Tibial artery (tissue), 4 donors: ENCODE results near the gene MFSD2A.

Experiments used
- DNase-seq, 2 donors: peaks; one replicate each; pipeline ENCODE4 v3.0.0-alpha.2; 2019
- H3K27ac ChIP-seq, 2 donors: fragments of 200-600 bp; sonication (generic) in 1 of 2; 1 replicate in 1 of 2; 2 replicates in 1 of 2; pipeline ENCODE4 v1.5.1; 2018 to 2019; ENCODE audit warnings: mild to moderate bottlenecking in 1 of 2
- H3K27me3 ChIP-seq, 2 donors: fragments of 200-600 bp; sonication (generic) in 1 of 2; one replicate each; pipeline versions ENCODE4 v1.5.1 to v1.6.0; 2016 to 2019
- H3K36me3 ChIP-seq, 3 donors: fragments of 200-600 bp; sonication (generic) in 2 of 3; one replicate each; pipeline ENCODE4 v1.5.1; 2016 to 2019; ENCODE audit warnings: mild to moderate bottlenecking in 2 of 3
- H3K4me1 ChIP-seq, 4 donors: fragments of 200-600 bp; sonication (generic) in 2 of 4; 1 replicate in 3 of 4; 2 replicates in 1 of 4; pipeline ENCODE4 v1.5.1; 2016 to 2019
- H3K4me3 ChIP-seq, 2 donors: fragments of 200-600 bp; sonication (generic) in 1 of 2; 1 replicate in 1 of 2; 2 replicates in 1 of 2; pipeline ENCODE4 v1.5.1; 2018 to 2019; ENCODE audit warnings: mild to moderate bottlenecking in 2 of 2
- H3K9me3 ChIP-seq, 3 donors: fragments of 200-600 bp; sonication (generic) in 1 of 3; one replicate each; pipeline ENCODE4 v1.5.1; 2016 to 2019
- intact Hi-C: fragments of 100-400 bp; cut with DNase I; formaldehyde crosslinking; loops from one replicate; pipeline ENCODE4 v1.15.0; 2023; ENCODE audit warnings: low total_unique reads
- TF ChIP-seq, protein P1 (sequence below), 2 experiments: fragments of 200-600 bp in 1 of 2; fragments of 450-650 bp in 1 of 2; IDR thresholded peaks; one replicate each; pipeline ENCODE4 v1.5.1; 2017 to 2019; ENCODE audit warnings: antibody characterized with exemption in 2 of 2, mild to moderate bottlenecking in 1 of 2, moderate library complexity in 1 of 2

Gene MFSD2A

DNA sequence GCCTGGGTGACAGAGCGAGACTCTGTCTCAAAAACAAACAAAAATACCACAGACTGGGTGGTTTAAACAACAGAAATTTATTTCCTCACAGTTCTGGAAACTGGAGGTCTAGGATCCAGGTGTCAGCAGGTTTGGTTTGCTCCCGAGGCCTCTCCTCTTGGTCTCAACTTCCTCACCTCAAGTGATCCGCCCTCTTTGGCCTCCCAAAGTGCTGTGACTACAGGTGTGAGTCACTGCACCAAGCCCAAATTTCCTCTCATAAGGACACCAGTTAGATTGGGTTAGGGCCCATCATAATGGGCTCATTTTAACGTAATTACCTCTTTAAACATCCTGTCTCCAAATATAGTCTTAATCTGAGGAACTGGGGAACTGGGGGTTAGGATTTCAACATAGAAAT, 35.5 kb downstream of the MFSD2A start:
- Histone ChIP-seq H3K36me3 (no peaks in the 10 kb centered on the region), H3K4me3 (no peak overlapping the region), H3K4me1 (no peaks in the 10 kb centered on the region), H3K27me3 (peaks cover 0 to 3% of the 10 kb centered on the region in 2 donors), H3K9me3 (no peaks in the 10 kb centered on the region), H3K27ac (no peak overlapping the region)
- no peak for DNase-seq
- intact Hi-C loops, result no loop called here
- TF ChIP-seq, protein P1, sequence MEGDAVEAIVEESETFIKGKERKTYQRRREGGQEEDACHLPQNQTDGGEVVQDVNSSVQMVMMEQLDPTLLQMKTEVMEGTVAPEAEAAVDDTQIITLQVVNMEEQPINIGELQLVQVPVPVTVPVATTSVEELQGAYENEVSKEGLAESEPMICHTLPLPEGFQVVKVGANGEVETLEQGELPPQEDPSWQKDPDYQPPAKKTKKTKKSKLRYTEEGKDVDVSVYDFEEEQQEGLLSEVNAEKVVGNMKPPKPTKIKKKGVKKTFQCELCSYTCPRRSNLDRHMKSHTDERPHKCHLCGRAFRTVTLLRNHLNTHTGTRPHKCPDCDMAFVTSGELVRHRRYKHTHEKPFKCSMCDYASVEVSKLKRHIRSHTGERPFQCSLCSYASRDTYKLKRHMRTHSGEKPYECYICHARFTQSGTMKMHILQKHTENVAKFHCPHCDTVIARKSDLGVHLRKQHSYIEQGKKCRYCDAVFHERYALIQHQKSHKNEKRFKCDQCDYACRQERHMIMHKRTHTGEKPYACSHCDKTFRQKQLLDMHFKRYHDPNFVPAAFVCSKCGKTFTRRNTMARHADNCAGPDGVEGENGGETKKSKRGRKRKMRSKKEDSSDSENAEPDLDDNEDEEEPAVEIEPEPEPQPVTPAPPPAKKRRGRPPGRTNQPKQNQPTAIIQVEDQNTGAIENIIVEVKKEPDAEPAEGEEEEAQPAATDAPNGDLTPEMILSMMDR (IDR thresholded peaks at IDR 0.05), result no peak

DNA sequence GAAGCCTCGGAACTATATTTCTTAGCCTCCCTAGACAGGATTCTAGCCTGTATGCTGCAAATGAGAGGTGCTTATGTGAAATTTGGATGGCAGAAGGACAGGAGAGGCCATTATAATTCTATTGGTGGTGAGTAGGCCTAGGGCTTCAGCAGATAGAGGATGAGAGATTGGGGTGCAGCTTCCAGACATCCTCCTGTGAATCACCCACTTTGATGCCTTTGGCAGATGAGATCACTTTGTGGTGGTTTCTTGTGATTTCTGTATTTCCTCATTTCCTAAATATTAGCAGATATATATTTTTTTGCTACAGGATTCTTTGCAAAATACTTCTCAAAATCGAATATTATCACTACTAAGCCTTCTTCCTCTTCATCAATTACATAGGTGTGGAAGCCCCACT, 37.3 kb downstream of the MFSD2A start:
- no peak for DNase-seq
- intact Hi-C loops, result no loop called here
- TF ChIP-seq, protein P1 (IDR thresholded peaks at IDR 0.05), result no peak
- H3K36me3 ChIP-seq, result no peaks in the 10 kb centered on the region
- H3K4me1 ChIP-seq, result no peaks in the 10 kb centered on the region
- no peak overlapping the region for H3K4me3 ChIP-seq
- no peaks in the 10 kb centered on the region for H3K27me3 ChIP-seq
- no peak overlapping the region for H3K27ac ChIP-seq
- H3K9me3 ChIP-seq, result no peaks in the 10 kb centered on the region

DNA sequence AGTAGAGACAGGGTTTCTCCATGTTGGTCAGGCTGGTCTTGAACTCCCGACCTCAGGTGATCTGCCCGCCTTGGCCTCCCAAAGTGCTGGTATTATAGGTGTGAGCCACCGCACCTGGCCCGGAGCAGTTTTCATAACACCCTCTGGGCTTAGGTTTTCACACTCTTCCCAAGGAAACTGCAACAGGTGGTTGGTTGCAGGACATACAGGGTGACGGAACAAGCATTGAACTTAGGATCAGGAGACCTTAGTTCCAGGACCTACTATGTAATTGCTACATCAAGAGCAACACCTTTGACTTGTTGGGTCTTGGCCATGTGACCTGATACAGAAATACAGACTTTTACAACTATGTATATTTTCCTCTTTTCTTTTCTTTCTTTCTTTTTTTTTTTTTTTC, 37.9 kb downstream of the MFSD2A start:
- Histone ChIP-seq H3K36me3 (no peaks in the 10 kb centered on the region), H3K4me1 (no peaks in the 10 kb centered on the region), H3K9me3 (no peaks in the 10 kb centered on the region), H3K4me3 (no peak overlapping the region), H3K27me3 (no peaks in the 10 kb centered on the region), H3K27ac (no peak overlapping the region)
- DNase-seq, result no peak
- intact Hi-C loops, result no loop called here
- TF ChIP-seq, protein P1 (IDR thresholded peaks at IDR 0.05), result no peak

DNA sequence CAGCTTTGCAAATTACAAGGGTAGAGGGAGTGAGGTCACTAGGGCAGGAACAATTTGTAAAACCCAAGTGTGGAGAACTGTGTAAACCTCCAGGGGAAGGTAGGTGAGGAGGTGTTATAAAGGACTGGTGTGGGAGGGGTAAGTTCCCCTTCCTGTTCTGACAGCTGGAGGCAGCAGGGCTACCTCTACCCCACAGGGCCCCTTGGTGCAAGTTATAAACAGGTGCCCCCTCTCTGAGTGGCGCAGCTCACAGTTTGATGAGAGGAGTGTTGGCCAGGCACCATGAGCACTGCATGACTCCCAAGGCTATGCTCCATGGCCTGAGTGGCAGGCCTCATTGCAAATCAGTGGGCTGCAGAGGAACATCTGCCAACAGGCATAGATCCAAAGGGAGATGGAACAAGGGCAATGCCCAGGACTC, 41.0 kb downstream of the MFSD2A start:
- intact Hi-C loops, result no loop called here

DNA sequence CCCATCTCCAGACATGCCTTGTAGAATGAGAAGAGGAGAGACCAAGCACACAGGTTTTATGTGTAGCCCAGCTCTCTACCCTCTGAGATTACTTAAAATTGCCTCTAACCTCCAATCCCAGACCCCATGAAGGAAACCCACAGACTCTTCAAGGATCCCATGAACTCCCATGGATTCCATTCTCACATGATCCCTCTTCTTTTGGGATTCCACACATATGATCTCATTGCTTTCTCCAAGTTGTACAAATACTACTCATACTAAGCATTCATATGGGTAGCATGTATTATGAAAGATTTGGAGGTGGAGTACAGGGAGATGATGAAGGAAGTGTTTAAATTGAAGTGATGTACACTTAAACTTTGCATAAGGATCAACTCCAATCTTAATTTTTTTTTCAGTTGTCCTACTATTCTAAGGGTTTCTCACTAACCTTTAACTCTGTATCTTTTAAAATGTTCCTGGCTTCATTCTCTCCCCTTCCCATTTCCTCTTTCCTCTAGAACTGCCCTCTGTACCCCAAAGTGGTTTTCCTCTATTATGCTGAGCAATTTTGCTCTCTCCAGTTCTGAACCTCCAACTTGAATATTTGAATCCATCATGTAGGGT, 41.6 kb downstream of the MFSD2A start:
- no peaks in the 10 kb centered on the region for H3K36me3 ChIP-seq
- DNase-seq, result no peak

More for the DNA sequence above, 41.0 kb downstream of the MFSD2A start:
- Histone ChIP-seq H3K4me1 (no peaks in the 10 kb centered on the region), H3K27me3 (peaks cover 0 to under 1% of the 10 kb centered on the region in 2 donors), H3K9me3 (no peaks in the 10 kb centered on the region), H3K27ac (no peak overlapping the region), H3K4me3 (no peak overlapping the region), H3K36me3 (no peaks in the 10 kb centered on the region)
- TF ChIP-seq, protein P1 (IDR thresholded peaks at IDR 0.05), result no peak
- no peak for DNase-seq

More for the DNA sequence above, 41.6 kb downstream of the MFSD2A start:
- intact Hi-C loops, result no loop called here
- Histone ChIP-seq H3K4me1 (no peaks in the 10 kb centered on the region), H3K27ac (no peak overlapping the region), H3K4me3 (no peak overlapping the region), H3K9me3 (no peaks in the 10 kb centered on the region), H3K27me3 (peaks cover 0 to 2% of the 10 kb centered on the region in 2 donors)
- TF ChIP-seq, protein P1 (IDR thresholded peaks at IDR 0.05), result no peak
